ENCODE data around the gene EXPH5. TPM values are rescaled to one million over a fixed set of nuclear protein-coding genes. Genes with fewer than 3 reads are reported as not detected.

EXPH5 gene
- total RNA-seq, 1 experiment from 2014 or later: 17.0 TPM

DNA sequence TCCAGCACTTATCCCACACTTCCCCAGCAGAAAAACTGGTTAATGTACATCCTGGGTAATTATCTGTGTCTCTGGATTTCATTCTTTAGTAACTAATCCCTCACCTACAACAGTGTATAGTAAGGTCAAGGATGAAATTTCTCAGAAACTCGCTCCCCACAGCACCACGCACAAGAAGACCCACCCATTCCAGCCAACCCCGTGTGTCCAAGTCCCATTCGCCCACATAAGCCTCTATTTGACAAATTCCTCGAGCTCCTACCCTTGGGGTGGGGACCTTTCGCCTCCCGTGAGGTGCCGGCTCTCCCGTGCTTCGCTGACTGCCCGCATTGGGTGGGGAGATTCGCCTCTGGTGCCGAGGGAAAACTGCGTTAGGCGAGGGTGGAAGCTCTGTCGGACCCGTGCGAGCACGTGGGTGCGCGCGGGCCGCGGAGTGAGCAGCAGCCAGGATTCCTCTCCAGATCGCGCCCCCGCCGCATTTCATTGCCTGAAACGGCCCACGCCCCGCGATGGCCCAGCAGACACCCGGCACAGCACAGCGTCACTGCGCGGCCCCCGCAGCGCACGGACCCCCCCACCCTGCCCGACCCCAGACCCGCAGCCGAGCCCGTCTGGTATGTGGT is 866 bp downstream of the EXPH5 start:
- peaks cover 34% of the 10 kb centered on the region for H3K36me3 Mint-ChIP-seq (ENCODE audit: insufficient read depth, unreplicated experiment)
- H3K4me3 Mint-ChIP-seq (ENCODE audit: low read depth, unreplicated experiment): peak overlapping the region; percentile 86
- CTCF ChIA-PET: no interaction called here
- peak; percentile 25 for DNase-seq
- H3K9me3 Mint-ChIP-seq (ENCODE audit: low read depth, unreplicated experiment): no peaks in the 10 kb centered on the region
- intact Hi-C loops (cut with micrococcal nuclease; ENCODE audit: unreplicated experiment): loop anchor here (5.0 kb wide), 2 partner anchors 55 to 95 kb away; partner anchors contain the start of gene POGLUT3
- peaks cover 10% of the 10 kb centered on the region for H3K4me1 Mint-ChIP-seq (ENCODE audit: low read depth, unreplicated experiment)
- no peaks in the 10 kb centered on the region for H3K27me3 Mint-ChIP-seq (ENCODE audit: unreplicated experiment)
- peak overlapping the region; percentile 92 for H3K27ac Mint-ChIP-seq (ENCODE audit: unreplicated experiment)
- no TSS peak for BruUV-seq (replicated peaks)
- TF ChIP-seq, protein P1, sequence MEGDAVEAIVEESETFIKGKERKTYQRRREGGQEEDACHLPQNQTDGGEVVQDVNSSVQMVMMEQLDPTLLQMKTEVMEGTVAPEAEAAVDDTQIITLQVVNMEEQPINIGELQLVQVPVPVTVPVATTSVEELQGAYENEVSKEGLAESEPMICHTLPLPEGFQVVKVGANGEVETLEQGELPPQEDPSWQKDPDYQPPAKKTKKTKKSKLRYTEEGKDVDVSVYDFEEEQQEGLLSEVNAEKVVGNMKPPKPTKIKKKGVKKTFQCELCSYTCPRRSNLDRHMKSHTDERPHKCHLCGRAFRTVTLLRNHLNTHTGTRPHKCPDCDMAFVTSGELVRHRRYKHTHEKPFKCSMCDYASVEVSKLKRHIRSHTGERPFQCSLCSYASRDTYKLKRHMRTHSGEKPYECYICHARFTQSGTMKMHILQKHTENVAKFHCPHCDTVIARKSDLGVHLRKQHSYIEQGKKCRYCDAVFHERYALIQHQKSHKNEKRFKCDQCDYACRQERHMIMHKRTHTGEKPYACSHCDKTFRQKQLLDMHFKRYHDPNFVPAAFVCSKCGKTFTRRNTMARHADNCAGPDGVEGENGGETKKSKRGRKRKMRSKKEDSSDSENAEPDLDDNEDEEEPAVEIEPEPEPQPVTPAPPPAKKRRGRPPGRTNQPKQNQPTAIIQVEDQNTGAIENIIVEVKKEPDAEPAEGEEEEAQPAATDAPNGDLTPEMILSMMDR (IDR thresholded peaks at IDR 0.05; ENCODE audit: unreplicated experiment): no peak

DNA sequence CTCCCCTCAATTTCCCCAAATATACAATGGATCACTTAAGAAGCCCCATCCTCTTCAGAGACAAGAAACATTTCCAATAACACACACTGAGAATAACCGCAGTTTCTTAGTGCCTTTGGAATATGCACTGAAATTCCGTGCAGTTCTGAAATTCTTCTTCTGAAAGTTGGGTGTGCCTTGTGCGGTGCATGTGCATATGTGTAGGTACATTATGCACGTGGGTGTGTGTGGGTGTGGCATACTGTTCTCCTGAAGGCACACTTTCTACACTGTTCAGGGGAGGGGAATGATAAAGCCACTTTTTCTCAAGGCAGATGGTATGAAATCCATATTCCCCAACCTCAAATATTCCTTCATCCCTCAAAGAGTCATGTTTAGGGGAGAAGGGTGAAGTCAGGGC is 1.7 kb downstream of the EXPH5 start:
- intact Hi-C loops (cut with micrococcal nuclease; ENCODE audit: unreplicated experiment): loop anchor here (5.0 kb wide), 2 partner anchors 55 to 95 kb away; partner anchors contain the start of gene POGLUT3
- no TSS peak for BruUV-seq (replicated peaks)
- no peaks in the 10 kb centered on the region for H3K27me3 Mint-ChIP-seq (ENCODE audit: unreplicated experiment)
- peak overlapping the region; percentile 86 for H3K4me3 Mint-ChIP-seq (ENCODE audit: low read depth, unreplicated experiment)
- H3K36me3 Mint-ChIP-seq (ENCODE audit: insufficient read depth, unreplicated experiment): peaks cover 34% of the 10 kb centered on the region
- H3K4me1 Mint-ChIP-seq (ENCODE audit: low read depth, unreplicated experiment): peaks cover 17% of the 10 kb centered on the region
- H3K27ac Mint-ChIP-seq (ENCODE audit: unreplicated experiment): peak overlapping the region; percentile 92
- DNase-seq: peak; percentile 5
- TF ChIP-seq, protein P1 (IDR thresholded peaks at IDR 0.05; ENCODE audit: unreplicated experiment): no peak
- H3K9me3 Mint-ChIP-seq (ENCODE audit: low read depth, unreplicated experiment): no peaks in the 10 kb centered on the region
- CTCF ChIA-PET: no interaction called here

DNA sequence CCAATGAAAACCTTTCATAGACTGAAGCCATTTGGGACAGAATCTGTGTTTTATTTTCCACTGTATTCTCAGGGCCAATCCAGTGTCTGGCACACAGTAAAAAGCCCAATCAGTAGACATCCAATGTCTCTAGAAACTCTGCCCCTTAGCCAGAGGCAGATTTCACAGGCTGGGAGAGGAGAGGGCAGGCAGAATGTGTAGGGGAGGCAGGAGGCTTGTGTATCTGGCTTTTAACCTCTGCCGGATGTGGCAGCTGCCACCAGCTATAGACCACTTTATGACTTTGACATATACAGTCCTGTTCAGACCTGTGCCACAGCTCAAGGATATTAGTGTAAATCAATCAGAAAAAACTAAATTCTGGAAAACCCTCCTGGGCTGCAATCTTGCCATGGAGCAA is 4.4 kb downstream of the EXPH5 start:
- H3K4me1 Mint-ChIP-seq (ENCODE audit: low read depth, unreplicated experiment): peaks cover 19% of the 10 kb centered on the region
- no peak for DNase-seq
- CTCF ChIA-PET: interaction anchor here (1.2 kb wide), 1 partner anchor 13 kb away, joined by 3 read pairs; no protein-coding TSS in a partner anchor
- no peak overlapping the region for H3K4me3 Mint-ChIP-seq (ENCODE audit: low read depth, unreplicated experiment)
- TF ChIP-seq, protein P1 (IDR thresholded peaks at IDR 0.05; ENCODE audit: unreplicated experiment): no peak
- H3K9me3 Mint-ChIP-seq (ENCODE audit: low read depth, unreplicated experiment): no peaks in the 10 kb centered on the region
- BruUV-seq (replicated peaks): no TSS peak
- H3K27me3 Mint-ChIP-seq (ENCODE audit: unreplicated experiment): no peaks in the 10 kb centered on the region
- H3K27ac Mint-ChIP-seq (ENCODE audit: unreplicated experiment): no peak overlapping the region
- intact Hi-C loops (cut with micrococcal nuclease; ENCODE audit: unreplicated experiment): loop anchor here (5.0 kb wide), 1 partner anchor 37 kb away; no protein-coding TSS in a partner anchor
- peaks cover 28% of the 10 kb centered on the region for H3K36me3 Mint-ChIP-seq (ENCODE audit: insufficient read depth, unreplicated experiment)

DNA sequence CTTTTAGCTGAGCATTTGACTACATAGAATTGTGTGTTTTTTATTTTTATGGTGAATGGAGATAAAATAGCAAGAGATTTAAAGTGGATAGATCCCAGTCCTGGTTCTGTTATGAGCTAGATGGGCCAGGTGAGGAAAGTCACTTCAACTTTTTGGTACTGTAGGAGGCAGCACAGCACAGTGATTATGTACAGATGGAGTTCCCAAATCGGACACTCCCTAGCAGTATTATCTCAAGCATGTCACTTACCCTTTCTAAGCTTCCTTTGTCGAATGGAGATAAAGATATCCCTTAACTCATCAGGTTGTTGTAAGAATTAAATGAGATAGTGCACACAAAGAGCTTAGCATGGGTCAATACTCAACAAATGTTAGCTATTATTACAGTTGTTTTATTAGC is 5.3 kb downstream of the EXPH5 start:
- peaks cover 21% of the 10 kb centered on the region for H3K36me3 Mint-ChIP-seq (ENCODE audit: insufficient read depth, unreplicated experiment)
- TF ChIP-seq, protein P1 (IDR thresholded peaks at IDR 0.05; ENCODE audit: unreplicated experiment): no peak
- DNase-seq: no peak
- CTCF ChIA-PET: interaction anchor here (1.2 kb wide), 1 partner anchor 12 kb away, joined by 3 read pairs; no protein-coding TSS in a partner anchor
- intact Hi-C loops (cut with micrococcal nuclease; ENCODE audit: unreplicated experiment): loop anchor here (5.0 kb wide), 1 partner anchor 36 kb away; no protein-coding TSS in a partner anchor
- BruUV-seq (replicated peaks): no TSS peak
- H3K27me3 Mint-ChIP-seq (ENCODE audit: unreplicated experiment): no peaks in the 10 kb centered on the region
- peaks cover 19% of the 10 kb centered on the region for H3K4me1 Mint-ChIP-seq (ENCODE audit: low read depth, unreplicated experiment)
- H3K27ac Mint-ChIP-seq (ENCODE audit: unreplicated experiment): no peak overlapping the region
- no peak overlapping the region for H3K4me3 Mint-ChIP-seq (ENCODE audit: low read depth, unreplicated experiment)
- no peaks in the 10 kb centered on the region for H3K9me3 Mint-ChIP-seq (ENCODE audit: low read depth, unreplicated experiment)
